SK-N-SH treated with all-trans-retinoic acid at 6 μM for 48 hours (cell line): ENCODE results near the gene STAMBPL1.

Experiments
- ARNTL ChIP-seq: fragments of 450-650 bp; formaldehyde crosslinking; IDR thresholded peaks from 2 replicates; pipeline ENCODE4 v1.5.0; 2020; ENCODE audit warnings: low read depth, mild to moderate bottlenecking, moderate library complexity, borderline replicate concordance
- CREB5 ChIP-seq: fragments of 250-450 bp; sonication (Bioruptor Pico); IDR thresholded peaks from 2 replicates; pipeline ENCODE4 v1.5.1; 2020; ENCODE audit warnings: low read depth, mild to moderate bottlenecking, moderate library complexity
- ESRRG ChIP-seq: fragments of 250-450 bp; sonication (Bioruptor Pico); IDR thresholded peaks from 2 replicates; pipeline ENCODE4 v1.6.1; 2021; ENCODE audit warnings: mild to moderate bottlenecking
- RARB ChIP-seq: fragments of 250-450 bp; sonication (Bioruptor Pico); IDR thresholded peaks from 2 replicates; pipeline ENCODE4 v1.8.0; 2021; ENCODE audit warnings: mild to moderate bottlenecking, moderate library complexity
- TOX ChIP-seq: fragments of 250-450 bp; sonication (Bioruptor Pico); IDR thresholded peaks from 2 replicates; pipeline ENCODE4 v1.8.0; 2021; ENCODE audit warnings: mild to moderate bottlenecking, moderate library complexity, borderline replicate concordance

DNA sequence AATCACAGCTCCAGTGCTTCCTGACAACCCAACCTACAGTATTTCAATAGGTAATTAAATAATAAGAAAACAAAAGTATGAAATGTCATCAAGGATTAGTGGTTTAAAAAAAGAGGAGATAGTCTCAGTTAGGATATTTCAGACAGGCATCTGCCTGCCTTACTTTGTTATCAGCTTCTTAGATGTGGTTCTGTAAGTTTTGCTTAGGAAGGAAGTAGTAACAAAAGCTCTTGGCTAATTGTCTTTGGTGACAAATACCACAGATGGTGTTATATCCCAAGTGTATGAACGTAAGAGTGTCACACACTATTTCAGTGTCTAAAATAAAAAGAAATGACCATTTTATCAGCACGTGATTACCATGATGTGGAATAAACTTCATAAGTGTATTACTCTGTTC is 82.3 kb downstream of the STAMBPL1 start:
- TF ChIP-seq TOX (CRISPR knock-in tag), result no peak
- no peak for TF ChIP-seq RARB
- TF ChIP-seq CREB5 (CRISPR knock-in tag), result no peak
- TF ChIP-seq ARNTL (CRISPR knock-in tag), result no peak
- no peak for TF ChIP-seq ESRRG (CRISPR knock-in tag)
